Activated CD4-positive, CD25-positive, alpha-beta regulatory T cell treated with anti-CD3 and anti-CD28 coated beads, Interleukin-2, amount 50 U/mL, for 24 hours (primary cell): ENCODE measurements around the gene TOMM40.
"Not testable (repeated sequence)": the region's sequence is repeated elsewhere in the genome, so short reads cannot be mapped to it uniquely, and the experiment has no call there.

Source experiments
- ATAC-seq, 2 donors: fragments of 150-1000 bp; cut with Tn5 transposase; one replicate each; pipeline ENCODE4 v1.10.0; 2021; ENCODE audit warnings: mild to moderate bottlenecking in 1 of 2, moderate library complexity in 1 of 2

TOMM40 gene

DNA sequence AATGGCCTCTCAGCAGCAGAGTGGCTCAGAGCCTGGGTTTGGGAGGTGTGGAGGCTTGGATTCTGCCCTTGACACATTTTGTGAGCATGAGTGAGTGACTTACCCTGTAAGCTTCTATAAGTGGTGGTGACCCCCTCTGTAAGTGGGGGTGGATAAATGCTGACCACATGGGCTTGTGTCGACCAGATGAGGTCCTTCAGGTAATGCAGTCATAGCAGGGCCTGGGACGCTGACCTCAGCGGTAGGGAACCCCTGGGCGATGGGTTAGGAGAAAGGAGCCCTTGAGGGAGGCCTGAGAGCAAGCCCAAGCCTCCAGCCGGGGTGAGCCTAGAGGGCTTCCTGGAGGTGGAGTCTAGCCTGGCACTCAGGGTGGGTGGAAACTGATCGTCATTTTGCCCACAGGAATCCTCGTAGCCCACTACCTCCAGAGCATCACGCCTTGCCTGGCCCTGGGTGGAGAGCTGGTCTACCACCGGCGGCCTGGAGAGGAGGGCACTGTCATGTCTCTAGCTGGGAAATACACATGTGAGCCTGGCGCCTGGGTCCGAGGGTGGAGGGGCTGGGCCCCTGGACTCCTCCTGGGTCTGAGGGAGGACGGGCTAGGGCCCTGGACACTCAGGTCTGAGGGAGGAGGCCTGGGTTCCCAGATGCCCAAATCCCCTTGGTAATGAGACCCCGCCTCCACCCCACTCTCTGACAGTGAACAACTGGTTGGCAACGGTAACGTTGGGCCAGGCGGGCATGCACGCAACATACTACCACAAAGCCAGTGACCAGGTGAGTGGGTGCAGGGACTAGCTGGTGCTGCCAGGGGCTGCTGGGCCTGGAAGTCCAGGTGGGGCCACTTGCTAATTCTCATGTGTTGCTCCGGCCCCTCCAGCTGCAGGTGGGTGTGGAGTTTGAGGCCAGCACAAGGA, 9.5 kb downstream of the TOMM40 start:
- no peak for ATAC-seq

DNA sequence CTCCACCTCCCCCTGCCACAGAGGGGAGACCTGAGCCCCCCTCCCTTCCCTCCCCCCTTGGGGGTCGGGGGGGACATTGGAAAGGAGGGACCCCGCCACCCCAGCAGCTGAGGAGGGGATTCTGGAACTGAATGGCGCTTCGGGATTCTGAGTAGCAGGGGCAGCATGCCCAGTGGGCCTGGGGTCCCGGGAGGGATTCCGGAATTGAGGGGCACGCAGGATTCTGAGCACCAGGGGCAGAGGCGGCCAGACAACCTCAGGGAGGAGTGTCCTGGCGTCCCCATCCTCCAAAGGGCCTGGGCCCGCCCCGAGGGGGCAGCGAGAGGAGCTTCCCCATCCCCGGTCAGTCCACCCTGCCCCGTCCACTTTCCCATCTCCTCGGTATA, 12.2 kb downstream of the TOMM40 start:
- no peak for ATAC-seq

DNA sequence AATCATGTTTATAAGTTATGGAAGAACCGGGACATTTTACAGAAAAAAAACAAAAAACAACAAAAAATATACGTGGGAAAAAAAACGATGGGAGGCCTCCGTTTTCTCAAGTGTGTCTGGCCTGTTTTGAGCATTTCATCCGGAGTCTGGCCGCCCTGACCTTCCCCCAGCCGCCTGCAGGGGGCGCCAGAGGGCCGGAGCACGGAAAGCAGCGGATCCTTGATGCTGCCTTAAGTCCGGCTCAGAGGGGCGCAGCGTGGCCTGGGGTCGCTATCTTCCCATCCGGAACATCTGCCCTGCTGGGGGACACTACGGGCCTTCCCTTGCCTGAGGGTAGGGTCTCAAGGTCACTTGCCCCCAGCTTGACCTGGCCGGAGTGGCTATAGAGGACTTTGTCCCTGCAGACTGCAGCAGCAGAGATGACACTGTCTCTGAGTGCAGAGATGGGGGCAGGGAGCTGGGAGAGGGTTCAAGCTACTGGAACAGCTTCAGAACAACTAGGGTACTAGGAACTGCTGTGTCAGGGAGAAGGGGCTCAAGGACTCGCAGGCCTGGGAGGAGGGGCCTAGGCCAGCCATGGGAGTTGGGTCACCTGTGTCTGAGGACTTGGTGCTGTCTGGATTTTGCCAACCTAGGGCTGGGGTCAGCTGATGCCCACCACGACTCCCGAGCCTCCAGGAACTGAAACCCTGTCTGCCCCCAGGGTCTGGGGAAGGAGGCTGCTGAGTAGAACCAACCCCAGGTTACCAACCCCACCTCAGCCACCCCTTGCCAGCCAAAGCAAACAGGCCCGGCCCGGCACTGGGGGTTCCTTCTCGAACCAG, 12.8 kb downstream of the TOMM40 start:
- ATAC-seq, result peak in 1 of 2 donors; percentile 54

DNA sequence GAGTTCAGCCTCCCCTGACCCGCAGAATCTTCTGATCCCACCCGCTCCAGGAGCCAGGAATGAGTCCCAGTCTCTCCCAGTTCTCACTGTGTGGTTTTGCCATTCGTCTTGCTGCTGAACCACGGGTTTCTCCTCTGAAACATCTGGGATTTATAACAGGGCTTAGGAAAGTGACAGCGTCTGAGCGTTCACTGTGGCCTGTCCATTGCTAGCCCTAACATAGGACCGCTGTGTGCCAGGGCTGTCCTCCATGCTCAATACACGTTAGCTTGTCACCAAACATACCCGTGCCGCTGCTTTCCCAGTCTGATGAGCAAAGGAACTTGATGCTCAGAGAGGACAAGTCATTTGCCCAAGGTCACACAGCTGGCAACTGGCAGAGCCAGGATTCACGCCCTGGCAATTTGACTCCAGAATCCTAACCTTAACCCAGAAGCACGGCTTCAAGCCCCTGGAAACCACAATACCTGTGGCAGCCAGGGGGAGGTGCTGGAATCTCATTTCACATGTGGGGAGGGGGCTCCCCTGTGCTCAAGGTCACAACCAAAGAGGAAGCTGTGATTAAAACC, 13.5 kb downstream of the TOMM40 start:
- ATAC-seq, result no peak

DNA sequence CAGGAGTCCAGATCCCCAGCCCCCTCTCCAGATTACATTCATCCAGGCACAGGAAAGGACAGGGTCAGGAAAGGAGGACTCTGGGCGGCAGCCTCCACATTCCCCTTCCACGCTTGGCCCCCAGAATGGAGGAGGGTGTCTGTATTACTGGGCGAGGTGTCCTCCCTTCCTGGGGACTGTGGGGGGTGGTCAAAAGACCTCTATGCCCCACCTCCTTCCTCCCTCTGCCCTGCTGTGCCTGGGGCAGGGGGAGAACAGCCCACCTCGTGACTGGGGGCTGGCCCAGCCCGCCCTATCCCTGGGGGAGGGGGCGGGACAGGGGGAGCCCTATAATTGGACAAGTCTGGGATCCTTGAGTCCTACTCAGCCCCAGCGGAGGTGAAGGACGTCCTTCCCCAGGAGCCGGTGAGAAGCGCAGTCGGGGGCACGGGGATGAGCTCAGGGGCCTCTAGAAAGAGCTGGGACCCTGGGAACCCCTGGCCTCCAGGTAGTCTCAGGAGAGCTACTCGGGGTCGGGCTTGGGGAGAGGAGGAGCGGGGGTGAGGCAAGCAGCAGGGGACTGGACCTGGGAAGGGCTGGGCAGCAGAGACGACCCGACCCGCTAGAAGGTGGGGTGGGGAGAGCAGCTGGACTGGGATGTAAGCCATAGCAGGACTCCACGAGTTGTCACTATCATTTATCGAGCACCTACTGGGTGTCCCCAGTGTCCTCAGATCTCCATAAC, 14.5 kb downstream of the TOMM40 start, which contains the start of gene APOE:
Gene APOE (plus strand): TSS at position 360 of the 724 bp plus-strand sequence. CDS start 829 bp downstream, outside the sequence.
- ATAC-seq, result peak; percentile 11 to 12

DNA sequence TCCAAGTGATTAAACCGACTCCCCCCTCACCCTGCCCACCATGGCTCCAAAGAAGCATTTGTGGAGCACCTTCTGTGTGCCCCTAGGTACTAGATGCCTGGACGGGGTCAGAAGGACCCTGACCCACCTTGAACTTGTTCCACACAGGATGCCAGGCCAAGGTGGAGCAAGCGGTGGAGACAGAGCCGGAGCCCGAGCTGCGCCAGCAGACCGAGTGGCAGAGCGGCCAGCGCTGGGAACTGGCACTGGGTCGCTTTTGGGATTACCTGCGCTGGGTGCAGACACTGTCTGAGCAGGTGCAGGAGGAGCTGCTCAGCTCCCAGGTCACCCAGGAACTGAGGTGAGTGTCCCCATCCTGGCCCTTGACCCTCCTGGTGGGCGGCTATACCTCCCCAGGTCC, 16.6 kb downstream of the TOMM40 start:
- ATAC-seq, result no peak

DNA sequence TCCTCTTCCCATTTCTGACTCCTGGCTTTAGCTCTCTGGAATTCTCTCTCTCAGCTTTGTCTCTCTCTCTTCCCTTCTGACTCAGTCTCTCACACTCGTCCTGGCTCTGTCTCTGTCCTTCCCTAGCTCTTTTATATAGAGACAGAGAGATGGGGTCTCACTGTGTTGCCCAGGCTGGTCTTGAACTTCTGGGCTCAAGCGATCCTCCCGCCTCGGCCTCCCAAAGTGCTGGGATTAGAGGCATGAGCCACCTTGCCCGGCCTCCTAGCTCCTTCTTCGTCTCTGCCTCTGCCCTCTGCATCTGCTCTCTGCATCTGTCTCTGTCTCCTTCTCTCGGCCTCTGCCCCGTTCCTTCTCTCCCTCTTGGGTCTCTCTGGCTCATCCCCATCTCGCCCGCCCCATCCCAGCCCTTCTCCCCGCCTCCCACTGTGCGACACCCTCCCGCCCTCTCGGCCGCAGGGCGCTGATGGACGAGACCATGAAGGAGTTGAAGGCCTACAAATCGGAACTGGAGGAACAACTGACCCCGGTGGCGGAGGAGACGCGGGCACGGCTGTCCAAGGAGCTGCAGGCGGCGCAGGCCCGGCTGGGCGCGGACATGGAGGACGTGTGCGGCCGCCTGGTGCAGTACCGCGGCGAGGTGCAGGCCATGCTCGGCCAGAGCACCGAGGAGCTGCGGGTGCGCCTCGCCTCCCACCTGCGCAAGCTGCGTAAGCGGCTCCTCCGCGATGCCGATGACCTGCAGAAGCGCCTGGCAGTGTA, 17.2 kb downstream of the TOMM40 start:
- no peak for ATAC-seq

DNA sequence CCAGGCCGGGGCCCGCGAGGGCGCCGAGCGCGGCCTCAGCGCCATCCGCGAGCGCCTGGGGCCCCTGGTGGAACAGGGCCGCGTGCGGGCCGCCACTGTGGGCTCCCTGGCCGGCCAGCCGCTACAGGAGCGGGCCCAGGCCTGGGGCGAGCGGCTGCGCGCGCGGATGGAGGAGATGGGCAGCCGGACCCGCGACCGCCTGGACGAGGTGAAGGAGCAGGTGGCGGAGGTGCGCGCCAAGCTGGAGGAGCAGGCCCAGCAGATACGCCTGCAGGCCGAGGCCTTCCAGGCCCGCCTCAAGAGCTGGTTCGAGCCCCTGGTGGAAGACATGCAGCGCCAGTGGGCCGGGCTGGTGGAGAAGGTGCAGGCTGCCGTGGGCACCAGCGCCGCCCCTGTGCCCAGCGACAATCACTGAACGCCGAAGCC, 17.8 kb downstream of the TOMM40 start:
- ATAC-seq, result no peak

DNA sequence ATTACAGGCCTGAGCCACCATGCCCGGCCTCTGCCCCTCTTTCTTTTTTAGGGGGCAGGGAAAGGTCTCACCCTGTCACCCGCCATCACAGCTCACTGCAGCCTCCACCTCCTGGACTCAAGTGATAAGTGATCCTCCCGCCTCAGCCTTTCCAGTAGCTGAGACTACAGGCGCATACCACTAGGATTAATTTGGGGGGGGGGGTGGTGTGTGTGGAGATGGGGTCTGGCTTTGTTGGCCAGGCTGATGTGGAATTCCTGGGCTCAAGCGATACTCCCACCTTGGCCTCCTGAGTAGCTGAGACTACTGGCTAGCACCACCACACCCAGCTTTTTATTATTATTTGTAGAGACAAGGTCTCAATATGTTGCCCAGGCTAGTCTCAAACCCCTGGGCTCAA, 18.7 kb downstream of the TOMM40 start:
- ATAC-seq, result no peak

DNA sequence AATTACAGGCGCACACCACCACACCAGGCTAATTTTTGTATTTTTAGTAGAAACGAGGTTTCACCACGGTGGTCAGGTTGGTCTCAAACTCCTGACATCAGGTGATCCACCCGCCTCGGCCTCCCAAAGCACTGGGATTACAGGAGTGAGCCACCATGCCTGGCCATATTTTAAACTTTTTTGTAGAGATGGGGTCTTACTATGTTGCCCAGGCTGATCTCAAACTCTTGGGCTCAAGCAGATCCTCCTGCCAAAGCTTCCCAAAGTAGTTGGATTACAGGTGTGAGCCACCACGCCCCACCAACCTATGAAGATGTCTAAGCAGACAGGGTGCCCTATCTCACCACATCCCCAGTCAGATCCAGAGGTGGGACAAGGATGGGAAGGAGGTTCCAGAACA, 20.8 kb downstream of the TOMM40 start:
- ATAC-seq, result not testable (repeated sequence)

DNA sequence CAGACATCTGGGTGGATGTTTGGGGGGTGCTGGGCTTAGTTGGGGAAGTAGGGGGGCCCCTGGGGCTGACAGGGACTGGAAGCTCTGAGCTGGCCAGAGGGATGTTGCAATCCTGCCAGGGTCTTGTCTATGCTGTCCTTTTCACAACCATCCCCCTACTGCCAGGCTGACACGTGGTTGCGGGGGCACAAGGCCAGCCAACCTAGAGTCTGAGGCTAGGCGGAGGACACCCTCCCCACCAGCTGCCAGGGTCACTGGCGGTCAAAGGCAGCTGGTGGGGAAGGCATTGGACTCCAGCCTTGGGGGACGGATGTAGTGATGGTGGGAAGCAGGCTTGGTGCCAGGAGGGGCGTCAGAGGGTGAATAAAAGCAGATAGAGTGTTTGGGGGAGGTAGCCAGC, 21.8 kb downstream of the TOMM40 start:
- no peak for ATAC-seq

DNA sequence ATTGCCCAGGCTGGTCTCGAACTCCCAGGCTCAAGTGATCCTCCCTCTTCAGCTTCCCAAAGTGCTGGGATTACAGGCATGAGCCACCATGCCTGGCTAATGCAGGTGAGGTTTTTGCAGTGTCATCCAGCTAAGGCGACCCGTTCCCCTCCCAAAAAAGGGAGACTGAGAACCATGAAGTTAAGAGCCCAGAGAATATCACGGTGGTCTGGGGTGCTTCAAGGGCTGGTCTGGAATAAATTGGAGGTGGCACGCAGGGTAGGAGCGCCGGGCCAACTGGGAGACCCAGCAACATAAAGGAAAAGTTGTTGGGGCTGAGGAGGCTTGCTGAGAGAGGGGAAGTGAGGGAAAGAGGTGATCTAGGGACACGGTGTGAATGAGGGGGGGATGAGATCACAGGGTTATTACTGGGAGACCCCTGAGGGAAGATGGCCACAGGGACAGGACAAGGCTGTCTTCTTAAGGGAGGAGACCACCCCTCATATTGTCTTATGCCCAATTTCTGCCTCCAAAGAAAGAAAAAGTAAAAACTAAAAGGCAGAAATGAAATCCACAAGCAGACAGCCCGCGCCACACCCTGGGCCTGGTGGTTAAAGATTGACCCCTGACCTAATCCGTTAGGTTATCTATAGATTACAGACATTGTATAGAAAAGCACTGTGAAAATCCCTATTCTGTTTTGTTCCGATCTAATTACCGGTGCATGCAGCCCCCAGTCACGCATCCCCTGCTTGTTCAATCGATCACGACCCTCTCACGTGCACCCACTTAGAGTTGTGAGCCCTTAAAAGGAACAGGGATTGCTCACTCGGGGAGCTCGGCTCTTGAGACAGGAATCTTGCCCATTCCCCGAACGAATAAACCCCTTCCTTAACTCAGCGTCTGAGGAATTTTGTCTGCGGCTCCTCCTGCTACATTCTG, 22.7 kb downstream of the TOMM40 start:
- ATAC-seq, result not testable (repeated sequence)

DNA sequence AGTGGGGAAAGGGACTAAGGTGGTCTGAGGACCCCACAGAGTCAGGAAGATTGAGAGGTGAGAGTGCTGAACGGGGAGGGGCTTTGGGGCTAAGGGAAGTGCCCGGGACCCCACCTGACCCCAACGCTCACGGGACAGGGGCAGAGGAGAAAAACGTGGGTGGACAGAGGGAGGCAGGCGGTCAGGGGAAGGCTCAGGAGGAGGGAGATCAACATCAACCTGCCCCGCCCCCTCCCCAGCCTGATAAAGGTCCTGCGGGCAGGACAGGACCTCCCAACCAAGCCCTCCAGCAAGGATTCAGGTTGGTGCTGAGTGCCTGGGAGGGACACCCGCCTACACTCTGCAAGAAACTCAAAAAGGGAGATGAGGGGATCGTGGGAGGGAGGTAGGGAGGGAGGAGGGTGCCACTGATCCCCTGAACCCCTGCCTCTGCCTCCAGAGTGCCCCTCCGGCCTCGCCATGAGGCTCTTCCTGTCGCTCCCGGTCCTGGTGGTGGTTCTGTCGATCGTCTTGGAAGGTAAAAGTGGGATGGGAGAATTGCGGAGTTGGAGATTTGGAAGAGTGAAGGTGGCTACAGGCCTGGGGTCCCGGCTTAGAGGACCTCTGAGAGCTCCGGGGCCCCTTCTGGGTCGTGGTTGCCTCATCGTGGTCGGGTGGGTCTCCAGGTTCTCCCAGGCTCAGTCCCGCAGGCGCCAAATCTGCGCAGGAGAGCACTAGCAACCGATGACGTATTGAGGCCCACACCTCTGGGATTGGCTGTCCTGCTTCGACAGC, 23.6 kb downstream of the TOMM40 start, which contains the start of gene APOC1:
Gene APOC1 (plus strand): TSS at position 176 of the 774 bp plus-strand sequence. CDS start 284 bp downstream, at position 460.
- ATAC-seq, result peak; percentile 97 to 98

DNA sequence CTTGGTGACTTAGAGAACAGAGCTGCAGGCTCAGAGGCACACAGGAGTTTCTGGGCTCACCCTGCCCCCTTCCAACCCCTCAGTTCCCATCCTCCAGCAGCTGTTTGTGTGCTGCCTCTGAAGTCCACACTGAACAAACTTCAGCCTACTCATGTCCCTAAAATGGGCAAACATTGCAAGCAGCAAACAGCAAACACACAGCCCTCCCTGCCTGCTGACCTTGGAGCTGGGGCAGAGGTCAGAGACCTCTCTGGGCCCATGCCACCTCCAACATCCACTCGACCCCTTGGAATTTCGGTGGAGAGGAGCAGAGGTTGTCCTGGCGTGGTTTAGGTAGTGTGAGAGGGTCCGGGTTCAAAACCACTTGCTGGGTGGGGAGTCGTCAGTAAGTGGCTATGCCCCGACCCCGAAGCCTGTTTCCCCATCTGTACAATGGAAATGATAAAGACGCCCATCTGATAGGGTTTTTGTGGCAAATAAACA, 33.2 kb downstream of the TOMM40 start:
- no peak for ATAC-seq

DNA sequence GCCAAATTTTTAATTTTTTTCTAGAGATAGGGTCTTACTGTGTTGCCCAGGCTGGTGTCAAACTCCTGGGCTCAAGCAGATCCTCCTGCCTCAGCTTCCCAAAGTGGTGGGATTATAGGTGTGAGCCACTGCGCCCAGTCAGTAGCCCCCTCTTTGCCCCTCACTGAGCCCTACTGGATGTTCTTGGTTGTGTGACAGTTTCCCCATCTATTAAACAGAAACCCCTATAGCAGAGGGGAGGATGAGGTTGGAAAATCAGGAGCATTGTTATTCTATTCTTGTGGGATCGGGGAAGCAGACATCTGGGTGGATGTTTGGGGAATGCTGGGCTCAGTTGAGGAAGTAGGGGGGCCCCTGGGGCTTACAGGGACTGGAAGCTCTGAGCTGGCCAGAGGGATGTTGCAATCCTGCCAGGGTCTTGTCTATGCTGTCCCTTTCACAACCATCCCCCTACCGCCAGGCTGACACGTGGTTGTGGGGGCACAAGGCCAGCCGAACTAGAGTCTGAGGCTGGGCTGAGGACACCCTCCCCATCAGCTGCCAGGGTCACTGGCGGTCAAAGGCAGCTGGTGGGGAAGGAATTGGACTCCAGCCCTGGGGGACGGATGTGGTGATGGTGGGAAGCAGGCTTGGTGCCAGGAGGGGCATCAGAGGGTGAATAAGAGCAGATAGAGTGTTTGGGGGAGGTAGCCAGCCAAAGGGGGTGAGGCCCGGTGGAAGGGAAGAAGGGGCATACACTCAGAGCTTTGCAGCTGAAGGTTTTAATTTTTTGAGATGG, 34.2 kb downstream of the TOMM40 start:
- no peak for ATAC-seq

DNA sequence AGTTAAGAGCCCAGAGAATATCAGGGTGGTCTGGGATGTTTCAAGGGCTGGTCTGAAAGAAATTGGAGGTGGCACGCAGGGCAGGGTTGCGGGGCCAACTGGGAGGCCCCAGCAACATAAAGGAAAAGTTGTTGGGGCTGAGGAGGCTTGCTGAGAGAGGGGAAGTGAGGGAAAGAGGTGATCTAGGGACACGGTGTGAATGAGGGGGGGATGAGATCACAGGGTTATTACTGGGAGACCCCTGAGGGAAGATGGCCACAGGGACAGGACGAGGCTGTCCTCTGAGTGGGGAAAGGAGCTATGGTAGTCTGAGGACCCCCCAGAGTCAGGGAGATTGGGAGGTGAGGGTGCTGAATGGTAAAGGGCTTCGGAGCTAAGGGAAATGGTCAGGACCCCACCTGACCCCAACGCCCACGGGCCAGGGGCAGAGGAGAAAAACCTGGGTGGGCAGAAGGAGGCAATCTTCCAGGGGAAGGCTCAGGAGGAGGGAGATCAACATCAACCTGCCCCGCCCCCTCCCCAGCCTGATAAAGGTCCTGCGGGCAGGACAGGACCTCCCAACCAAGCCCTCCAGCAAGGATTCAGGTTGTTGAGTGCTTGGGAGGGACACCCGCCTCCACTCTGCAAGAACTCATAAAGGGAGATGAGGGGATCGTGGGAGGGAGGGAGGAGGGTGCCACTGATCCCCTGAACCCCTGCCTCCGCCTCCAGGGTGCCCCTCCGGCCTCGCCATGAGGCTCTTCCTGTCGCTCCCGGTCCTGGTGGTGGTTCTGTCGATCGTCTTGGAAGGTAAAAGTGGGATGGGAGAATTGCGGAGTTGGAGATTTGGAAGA, 35.4 kb downstream of the TOMM40 start:
- ATAC-seq, result peak in 1 of 2 donors; percentile 32

DNA sequence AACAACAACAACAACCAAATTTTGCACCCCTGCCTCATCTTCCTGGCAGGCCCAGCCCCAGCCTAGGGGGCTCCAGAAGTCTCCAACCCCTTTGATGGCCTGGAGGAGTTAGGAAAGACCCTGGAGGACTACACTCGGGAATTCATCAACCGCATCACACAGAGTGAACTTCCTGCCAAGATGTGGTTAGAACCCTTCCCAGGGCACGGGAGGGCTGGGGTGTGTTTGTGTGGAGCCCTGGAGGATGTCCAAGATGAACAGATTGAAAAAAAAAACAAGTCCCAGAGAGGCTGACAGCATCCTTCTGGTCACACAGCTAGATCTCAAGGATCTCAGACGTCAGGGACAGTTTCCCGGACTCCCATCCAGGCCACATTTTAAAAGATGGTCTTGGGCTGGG, 36.7 kb downstream of the TOMM40 start:
- no peak for ATAC-seq

DNA sequence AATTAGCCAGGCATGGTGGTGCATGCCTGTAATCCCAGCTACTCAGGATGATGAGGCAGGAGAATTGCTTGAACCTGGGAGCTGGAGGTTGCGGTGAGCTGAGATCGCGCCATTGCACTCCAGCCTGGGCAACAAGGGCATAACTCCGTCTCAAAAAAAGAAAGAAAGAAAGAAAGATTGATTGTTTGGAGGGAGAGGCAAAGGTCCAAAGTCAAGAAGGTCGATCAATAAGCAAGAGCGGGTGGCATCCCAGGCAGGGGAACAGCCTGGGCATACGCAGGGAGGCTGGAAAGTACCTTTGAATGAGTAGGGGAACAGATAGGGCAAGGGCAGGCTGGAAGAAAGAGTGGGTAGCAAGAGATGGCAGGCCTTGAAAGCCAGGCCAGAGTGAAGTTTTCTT, 39.0 kb downstream of the TOMM40 start:
- no peak for ATAC-seq
